ENCODE measurements around the gene GMEB2.
A peak's percentile ranks its signal among the peaks of the same experiment; 100 is the strongest.
"Not testable (repeated sequence)": the region's sequence is repeated elsewhere in the genome, so short reads cannot be mapped to it uniquely, and the experiment has no call there.

The GMEB2 gene

GRCh38 chr20:63663332-63664066, 36.6 kb upstream of the GMEB2 start:
- peaks cover 9% of the 10 kb centered on the region for H3K4me1 ChIP-seq (ENCODE audit: control insufficient read depth, insufficient read depth, low read length)
- peaks cover 55% of the 10 kb centered on the region for H3K36me3 ChIP-seq (ENCODE audit: control insufficient read depth, insufficient read depth, low read length, severe bottlenecking)
- H3K4me3 ChIP-seq (ENCODE audit: low read length): no peak overlapping the region
- no peak for DNase-seq (ENCODE audit: low read depth)
- H3K27me3 ChIP-seq (replicated peaks; ENCODE audit: control insufficient read depth, insufficient read depth, low read length): no peaks in the 10 kb centered on the region
- no peaks in the 10 kb centered on the region for H3K9me3 ChIP-seq (ENCODE audit: control insufficient read depth, low read length)
- no peak overlapping the region for H3K9ac ChIP-seq (ENCODE audit: low read length)

- no peak for DNase-seq (ENCODE audit: low read depth)
- Histone ChIP-seq H3K9me3 (ENCODE audit: control insufficient read depth, low read length) (no peaks in the 10 kb centered on the region), H3K36me3 (ENCODE audit: control insufficient read depth, insufficient read depth, low read length, severe bottlenecking) (peaks cover 48% of the 10 kb centered on the region), H3K4me1 (ENCODE audit: control insufficient read depth, insufficient read depth, low read length) (peaks cover 9% of the 10 kb centered on the region), H3K4me3 (ENCODE audit: low read length) (no peak overlapping the region), H3K27me3 (replicated peaks; ENCODE audit: control insufficient read depth, insufficient read depth, low read length) (no peaks in the 10 kb centered on the region), H3K9ac (ENCODE audit: low read length) (no peak overlapping the region)
Measured at GRCh38 chr20:63662813-63663189, 35.9 kb upstream of the GMEB2 start.

- Histone ChIP-seq H3K9me3 (ENCODE audit: control insufficient read depth, low read length) (no peaks in the 10 kb centered on the region), H3K4me3 (ENCODE audit: low read length) (no peak overlapping the region), H3K4me1 (ENCODE audit: control insufficient read depth, insufficient read depth, low read length) (peaks cover 16% of the 10 kb centered on the region), H3K9ac (ENCODE audit: low read length) (no peak overlapping the region), H3K27me3 (replicated peaks; ENCODE audit: control insufficient read depth, insufficient read depth, low read length) (no peaks in the 10 kb centered on the region), H3K36me3 (ENCODE audit: control insufficient read depth, insufficient read depth, low read length, severe bottlenecking) (peaks cover 42% of the 10 kb centered on the region)
- no peak for DNase-seq (ENCODE audit: low read depth)
Measured at GRCh38 chr20:63661959-63662812, 35.3 kb upstream of the GMEB2 start.

GRCh38 chr20:63661108-63661507, 34.2 kb upstream of the GMEB2 start:
- Histone ChIP-seq H3K9ac (ENCODE audit: low read length) (no peak overlapping the region), H3K9me3 (ENCODE audit: control insufficient read depth, low read length) (no peaks in the 10 kb centered on the region), H3K27me3 (replicated peaks; ENCODE audit: control insufficient read depth, insufficient read depth, low read length) (no peaks in the 10 kb centered on the region), H3K36me3 (ENCODE audit: control insufficient read depth, insufficient read depth, low read length, severe bottlenecking) (peaks cover 39% of the 10 kb centered on the region), H3K4me3 (ENCODE audit: low read length) (no peak overlapping the region), H3K4me1 (ENCODE audit: control insufficient read depth, insufficient read depth, low read length) (peaks cover 19% of the 10 kb centered on the region)
- no peak for DNase-seq (ENCODE audit: low read depth)

- Histone ChIP-seq H3K36me3 (ENCODE audit: control insufficient read depth, insufficient read depth, low read length, severe bottlenecking) (peaks cover 39% of the 10 kb centered on the region), H3K4me1 (ENCODE audit: control insufficient read depth, insufficient read depth, low read length) (peaks cover 19% of the 10 kb centered on the region), H3K9me3 (ENCODE audit: control insufficient read depth, low read length) (no peaks in the 10 kb centered on the region), H3K27me3 (replicated peaks; ENCODE audit: control insufficient read depth, insufficient read depth, low read length) (no peaks in the 10 kb centered on the region), H3K4me3 (ENCODE audit: low read length) (no peak overlapping the region), H3K9ac (ENCODE audit: low read length) (peak overlapping the region; percentile 49)
- DNase-seq (ENCODE audit: low read depth): no peak
Measured at GRCh38 chr20:63660622-63661021, 33.7 kb upstream of the GMEB2 start.

- H3K27me3 ChIP-seq (replicated peaks; ENCODE audit: control insufficient read depth, insufficient read depth, low read length); H3K4me3 ChIP-seq (ENCODE audit: low read length); H3K9me3 ChIP-seq (ENCODE audit: control insufficient read depth, low read length); DNase-seq (ENCODE audit: low read depth): not testable (repeated sequence)
- peaks cover 19% of the 10 kb centered on the region for H3K4me1 ChIP-seq (ENCODE audit: control insufficient read depth, insufficient read depth, low read length)
- peaks cover 39% of the 10 kb centered on the region for H3K36me3 ChIP-seq (ENCODE audit: control insufficient read depth, insufficient read depth, low read length, severe bottlenecking)
- peak overlapping the region; percentile 95 for H3K9ac ChIP-seq (ENCODE audit: low read length)
Measured at GRCh38 chr20:63660174-63660573, 33.3 kb upstream of the GMEB2 start.

GRCh38 chr20:63659370-63659769, 32.5 kb upstream of the GMEB2 start:
- Histone ChIP-seq H3K9me3 (ENCODE audit: control insufficient read depth, low read length) (no peaks in the 10 kb centered on the region), H3K27me3 (replicated peaks; ENCODE audit: control insufficient read depth, insufficient read depth, low read length) (peaks cover under 1% of the 10 kb centered on the region), H3K9ac (ENCODE audit: low read length) (peak overlapping the region; percentile 95), H3K4me1 (ENCODE audit: control insufficient read depth, insufficient read depth, low read length) (peaks cover 19% of the 10 kb centered on the region), H3K4me3 (ENCODE audit: low read length) (peak overlapping the region; percentile 94), H3K36me3 (ENCODE audit: control insufficient read depth, insufficient read depth, low read length, severe bottlenecking) (peaks cover 38% of the 10 kb centered on the region)
- DNase-seq (ENCODE audit: low read depth): no peak

- H3K4me3 ChIP-seq (ENCODE audit: low read length): peak overlapping the region; percentile 94
- DNase-seq (ENCODE audit: low read depth): no peak
Measured at GRCh38 chr20:63658749-63659187, 31.9 kb upstream of the GMEB2 start.

GRCh38 chr20:63657937-63658748, 31.2 kb upstream of the GMEB2 start, which contains the start of gene RTEL1:
Gene RTEL1, plus strand, starts transcription at chr20:63658312. Its CDS starts 1,091 bp downstream, at chr20:63659403.
- Histone ChIP-seq H3K4me3 (ENCODE audit: low read length) (peak within 1 kb of the TSS; percentile 94), H3K9me3 (ENCODE audit: control insufficient read depth, low read length) (no peaks in the 10 kb centered on the region), H3K4me1 (ENCODE audit: control insufficient read depth, insufficient read depth, low read length) (peaks cover 19% of the 10 kb centered on the region), H3K9ac (ENCODE audit: low read length) (peak within 1 kb of the TSS; percentile 95), H3K36me3 (ENCODE audit: control insufficient read depth, insufficient read depth, low read length, severe bottlenecking) (peaks cover 26% of the 10 kb centered on the region), H3K27me3 (replicated peaks; ENCODE audit: control insufficient read depth, insufficient read depth, low read length) (peaks cover 5% of the 10 kb centered on the region)
- peak; percentile 97 for DNase-seq (ENCODE audit: low read depth)

More at GRCh38 chr20:63658749-63659187, 31.9 kb upstream of the GMEB2 start:
- no peaks in the 10 kb centered on the region for H3K9me3 ChIP-seq (ENCODE audit: control insufficient read depth, low read length)
- H3K36me3 ChIP-seq (ENCODE audit: control insufficient read depth, insufficient read depth, low read length, severe bottlenecking): peaks cover 32% of the 10 kb centered on the region
- H3K4me1 ChIP-seq (ENCODE audit: control insufficient read depth, insufficient read depth, low read length): peaks cover 19% of the 10 kb centered on the region
- H3K27me3 ChIP-seq (replicated peaks; ENCODE audit: control insufficient read depth, insufficient read depth, low read length): peaks cover 5% of the 10 kb centered on the region
- peak overlapping the region; percentile 95 for H3K9ac ChIP-seq (ENCODE audit: low read length)

GRCh38 chr20:63657260-63657936, 30.5 kb upstream of the GMEB2 start:
- peaks cover 19% of the 10 kb centered on the region for H3K36me3 ChIP-seq (ENCODE audit: control insufficient read depth, insufficient read depth, low read length, severe bottlenecking)
- peak overlapping the region; percentile 94 for H3K4me3 ChIP-seq (ENCODE audit: low read length)
- no peak for DNase-seq (ENCODE audit: low read depth)

More at GRCh38 chr20:63657260-63657936, 30.5 kb upstream of the GMEB2 start:
- Histone ChIP-seq H3K4me1 (ENCODE audit: control insufficient read depth, insufficient read depth, low read length) (peaks cover 19% of the 10 kb centered on the region), H3K27me3 (replicated peaks; ENCODE audit: control insufficient read depth, insufficient read depth, low read length) (peaks cover 5% of the 10 kb centered on the region), H3K9ac (ENCODE audit: low read length) (peak overlapping the region; percentile 95), H3K9me3 (ENCODE audit: control insufficient read depth, low read length) (no peaks in the 10 kb centered on the region)

Measured in adipocyte (in vitro differentiated cells).